Activated CD8-positive, alpha-beta memory T cell treated with anti-CD3 and anti-CD28 coated beads for 48 hours (primary cell): Measurements from ENCODE around the gene DDB1.

ENCODE experiments used
- DNase-seq, 3 experiments: peaks; one replicate each; pipeline ENCODE4 v3.0.0-alpha.2; 2020; ENCODE audit warnings: low read depth in 2 of 3, low spot score in 2 of 3

Gene DDB1

DNA sequence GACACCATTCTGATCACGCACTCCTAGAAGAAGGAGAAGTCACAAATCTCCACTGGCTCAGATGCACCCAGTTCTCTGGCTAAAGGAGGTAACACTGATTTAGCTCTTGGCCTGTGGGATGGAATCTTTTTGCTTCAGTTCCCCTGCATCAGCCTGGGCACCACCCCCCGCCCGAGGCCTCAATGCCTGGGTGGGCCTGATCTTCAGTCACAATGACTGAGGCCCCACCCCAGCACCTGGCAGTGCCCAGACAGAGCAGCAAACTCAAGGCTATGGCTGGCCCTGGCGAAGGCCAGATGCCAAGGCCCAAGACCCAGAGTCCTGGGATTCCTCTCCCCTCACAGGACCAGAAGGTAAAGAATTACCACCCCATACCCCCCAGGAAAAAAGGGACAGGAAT, 23.8 kb upstream of the DDB1 start:
- DNase-seq: no peak

DNA sequence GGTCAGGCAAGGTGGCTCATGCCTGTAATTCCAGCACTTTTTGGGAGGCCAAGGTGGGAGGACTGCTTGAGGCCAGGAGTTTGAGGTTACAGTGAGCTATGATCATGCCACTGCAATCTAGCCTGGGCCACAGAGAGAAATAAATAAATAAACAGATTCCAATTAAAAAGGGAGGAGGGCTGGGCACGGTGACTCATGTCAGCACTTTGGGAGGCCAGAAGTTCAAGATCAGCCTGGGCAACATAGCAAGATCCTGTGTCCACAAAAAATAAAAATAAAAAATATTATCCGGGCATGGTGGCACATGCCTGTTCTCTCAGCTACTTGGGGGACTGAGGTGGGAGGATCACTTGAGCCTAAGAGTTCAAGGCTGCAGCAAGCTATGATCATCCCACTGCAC, 21.3 kb upstream of the DDB1 start:
- no peak for DNase-seq

DNA sequence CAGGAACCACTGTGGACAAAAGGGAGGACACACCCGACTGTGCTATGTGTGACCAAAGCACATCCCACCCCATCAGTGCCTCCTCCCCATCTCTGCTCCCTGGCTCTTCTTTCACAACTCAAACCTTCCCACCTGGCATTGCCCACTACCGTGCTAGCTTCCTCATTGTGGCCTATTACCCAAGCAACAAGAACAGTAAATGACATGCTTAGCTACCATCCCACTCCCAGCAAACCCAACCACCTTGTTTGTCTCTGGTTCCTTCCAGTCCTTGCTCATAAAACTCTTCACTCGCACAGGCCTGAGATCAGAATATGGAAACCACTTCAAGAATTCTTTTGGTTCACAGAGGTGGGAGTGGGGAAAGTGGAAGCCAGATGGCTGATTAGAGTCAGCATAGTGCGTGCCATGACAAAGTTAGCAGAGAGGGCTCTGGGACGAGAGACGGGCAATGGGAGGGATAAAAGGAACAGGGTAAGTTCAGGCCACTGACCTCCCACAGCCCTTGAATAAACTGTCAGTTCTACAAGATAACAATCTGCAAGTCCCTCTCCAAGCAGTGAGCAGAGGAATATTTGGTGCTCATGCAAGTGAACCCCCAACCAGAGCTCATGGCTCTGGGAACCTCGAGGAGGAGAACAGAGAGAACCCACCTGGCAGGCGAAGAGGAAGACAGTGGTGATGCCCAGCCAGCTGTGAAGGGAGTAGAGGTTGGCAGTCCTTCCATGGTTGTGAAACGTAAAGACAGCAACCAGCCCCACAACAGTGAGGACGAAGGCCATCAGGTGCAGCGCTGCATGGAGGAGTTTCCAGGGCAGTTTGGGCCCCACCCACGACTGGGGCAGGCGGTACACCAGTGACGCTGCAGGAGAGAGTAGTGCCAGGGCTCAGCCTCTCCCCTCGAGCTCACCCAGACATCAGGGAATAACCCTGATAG, 20.5 kb upstream of the DDB1 start:
- DNase-seq: no peak

DNA sequence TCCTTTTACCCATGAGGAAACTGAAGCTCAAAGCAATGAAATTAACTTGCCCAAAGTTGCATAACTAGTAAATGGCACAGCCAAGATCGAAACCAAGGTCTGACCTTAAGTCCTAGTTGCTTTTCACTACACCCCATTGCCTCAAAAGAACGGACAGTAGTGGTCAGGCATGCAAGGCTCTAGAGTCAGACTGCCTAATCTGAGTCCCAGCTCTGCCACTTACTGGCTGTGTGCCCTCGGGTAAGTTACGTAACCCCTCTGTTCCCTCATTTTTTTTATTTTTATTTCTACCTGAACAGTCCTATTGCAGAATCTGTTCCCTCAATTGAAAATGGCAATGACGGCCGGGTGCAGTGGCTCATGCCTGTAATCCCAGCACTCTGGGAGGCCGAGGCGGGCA, 19.1 kb upstream of the DDB1 start:
- no peak for DNase-seq

DNA sequence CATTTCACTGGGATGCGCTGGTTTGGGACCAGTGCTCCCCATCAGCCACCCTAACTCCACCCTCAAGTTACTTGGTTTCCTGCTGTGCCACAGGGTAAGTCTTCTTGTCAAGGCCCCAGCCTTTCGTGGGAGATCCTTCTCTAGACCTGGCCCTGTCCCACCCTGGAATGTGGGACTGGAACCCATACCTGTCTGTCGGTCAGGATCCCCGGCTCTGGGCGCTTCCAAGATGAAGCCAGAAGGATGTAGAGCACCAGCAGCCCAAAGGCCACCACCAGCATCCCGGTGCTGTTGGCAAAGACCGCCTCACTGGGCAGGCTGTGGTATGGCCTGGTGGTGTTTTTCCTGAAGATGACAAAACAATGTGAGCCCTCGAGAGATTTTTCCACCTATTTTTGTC, 17.9 kb upstream of the DDB1 start:
- DNase-seq: no peak

DNA sequence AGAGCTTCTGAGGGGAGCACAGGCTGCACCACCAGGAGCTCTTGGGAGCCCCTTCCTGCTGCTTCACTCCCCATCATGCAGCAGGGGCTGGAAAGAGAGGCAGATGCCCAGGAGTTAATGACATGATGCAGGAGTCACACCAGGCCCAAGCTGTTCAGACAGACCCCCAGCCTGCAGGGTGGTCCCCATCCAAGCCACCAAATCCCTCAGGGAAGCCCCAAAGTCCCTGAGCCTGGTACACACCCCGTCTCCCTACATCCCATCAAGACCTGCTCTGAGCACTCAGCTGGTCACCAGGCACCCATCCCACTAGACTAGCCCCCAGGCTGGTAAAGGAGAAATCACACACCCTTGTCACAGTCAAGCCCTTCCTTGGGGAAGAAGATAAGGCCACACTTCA, 17.4 kb upstream of the DDB1 start:
- DNase-seq: no peak

DNA sequence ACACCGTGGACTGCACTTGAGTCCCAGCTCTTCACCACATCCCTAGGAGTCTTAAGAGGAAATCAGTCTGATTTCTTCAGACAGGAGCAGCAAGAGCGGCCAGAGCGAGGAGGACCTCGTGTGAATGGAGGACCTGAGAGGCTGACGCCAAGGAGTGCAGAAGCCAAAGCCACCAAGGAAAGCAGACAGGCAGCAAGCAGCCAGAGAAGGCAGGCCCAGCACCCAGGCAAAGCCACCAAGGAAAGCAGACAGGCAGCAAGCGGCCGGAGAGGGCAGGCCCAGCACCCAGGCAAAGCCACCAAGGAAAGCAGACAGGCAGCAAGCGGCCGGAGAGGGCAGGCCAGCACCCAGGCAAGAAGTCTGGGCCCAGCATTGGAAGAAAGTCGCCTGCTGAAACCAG, 17.0 kb upstream of the DDB1 start:
- no peak for DNase-seq

DNA sequence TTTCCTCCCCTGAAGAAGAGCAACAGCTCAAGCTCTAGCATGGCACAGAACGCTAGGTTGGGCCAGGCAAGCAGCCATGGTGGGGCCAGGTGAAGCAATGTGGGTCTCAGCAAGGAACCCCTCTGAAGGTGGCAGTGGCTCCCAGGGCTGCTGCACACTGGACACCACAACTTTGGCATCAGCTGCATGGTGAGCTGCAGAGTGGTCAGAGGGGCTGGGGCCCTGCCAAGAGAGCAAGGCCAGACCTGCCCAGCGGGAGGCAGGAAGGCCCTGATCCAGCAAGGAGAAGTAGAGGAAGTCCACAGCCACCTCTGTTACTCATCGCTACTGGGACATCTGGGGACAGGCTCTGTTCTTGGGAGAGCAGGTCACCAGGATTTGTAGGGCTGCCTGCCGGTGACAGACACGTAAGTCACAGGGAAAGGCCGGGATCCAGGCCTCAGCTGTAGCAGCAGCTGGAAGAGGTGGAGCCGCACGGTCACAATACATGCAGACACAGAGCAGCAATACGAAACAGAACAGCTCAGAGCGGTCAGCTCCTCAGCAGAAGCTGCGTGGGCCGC, 16.4 kb upstream of the DDB1 start:
- no peak for DNase-seq

DNA sequence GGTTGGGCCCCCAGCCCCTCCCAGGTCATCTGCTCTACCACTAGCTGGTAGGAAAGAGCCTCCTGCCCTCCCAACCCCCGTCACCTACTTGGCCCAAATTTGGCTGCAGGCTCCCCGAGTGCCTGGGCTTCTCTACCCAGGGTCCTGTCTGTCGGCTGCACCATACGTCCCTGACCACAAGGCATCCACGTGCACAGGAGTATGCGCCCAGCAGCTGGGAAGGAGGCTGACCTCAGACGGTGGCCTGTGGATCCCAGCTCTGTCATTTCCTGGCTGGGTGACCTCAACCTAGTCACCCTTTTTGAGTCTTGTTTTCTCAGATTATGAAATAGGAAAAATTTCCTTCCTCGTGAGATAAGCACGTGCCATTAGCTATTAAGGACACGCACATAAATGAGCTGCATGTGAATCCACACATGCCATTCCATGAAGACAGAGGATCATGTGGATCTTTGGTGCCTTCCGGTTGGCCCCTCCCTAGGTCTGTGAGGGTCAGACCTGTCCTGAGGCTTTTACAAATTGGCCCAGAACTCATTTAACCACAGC, 15.1 kb upstream of the DDB1 start:
- no peak for DNase-seq

DNA sequence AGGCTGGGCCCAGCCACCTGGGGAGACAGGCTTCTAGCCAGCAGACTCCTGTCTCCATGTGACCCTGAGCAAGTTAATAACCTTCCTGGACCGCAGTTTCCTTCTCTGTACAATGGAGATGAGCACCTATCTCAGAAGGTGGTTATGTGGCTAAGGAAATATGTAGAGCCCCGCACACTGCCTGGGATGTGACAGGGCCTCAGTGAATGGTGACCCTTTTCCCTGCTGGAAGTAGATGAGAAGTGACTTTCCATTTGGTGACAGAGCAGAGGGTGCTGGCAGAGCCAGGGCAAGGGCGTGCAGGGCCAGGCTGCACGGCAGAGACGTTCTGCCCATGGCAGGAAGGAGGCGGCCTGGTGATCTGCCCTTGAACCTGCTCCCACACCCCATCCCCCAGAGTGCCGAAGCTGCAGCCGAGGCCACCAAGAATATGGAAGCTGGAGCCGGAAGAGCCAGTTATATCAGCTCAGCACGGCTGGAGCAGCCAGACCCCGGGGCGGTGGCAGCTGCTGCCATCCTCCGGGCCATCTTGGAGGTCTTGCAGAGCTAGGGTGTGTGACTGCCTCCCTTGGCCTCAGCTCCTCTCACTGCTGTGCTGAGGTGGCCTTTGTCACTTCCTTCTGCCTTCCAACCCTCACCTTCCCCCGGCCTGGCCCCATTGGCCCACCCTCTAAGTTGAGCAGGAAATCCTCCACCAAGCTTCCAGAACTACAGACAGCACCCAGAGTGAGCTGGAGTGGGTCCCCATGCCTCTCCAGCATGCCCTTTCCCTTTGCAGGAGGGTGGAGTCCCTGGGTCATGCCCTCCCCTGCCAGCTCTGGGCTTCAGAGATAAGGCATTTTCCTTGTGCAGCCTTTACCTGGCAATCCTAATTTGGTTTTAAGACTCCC, 13.3 kb upstream of the DDB1 start:
- no peak for DNase-seq

DNA sequence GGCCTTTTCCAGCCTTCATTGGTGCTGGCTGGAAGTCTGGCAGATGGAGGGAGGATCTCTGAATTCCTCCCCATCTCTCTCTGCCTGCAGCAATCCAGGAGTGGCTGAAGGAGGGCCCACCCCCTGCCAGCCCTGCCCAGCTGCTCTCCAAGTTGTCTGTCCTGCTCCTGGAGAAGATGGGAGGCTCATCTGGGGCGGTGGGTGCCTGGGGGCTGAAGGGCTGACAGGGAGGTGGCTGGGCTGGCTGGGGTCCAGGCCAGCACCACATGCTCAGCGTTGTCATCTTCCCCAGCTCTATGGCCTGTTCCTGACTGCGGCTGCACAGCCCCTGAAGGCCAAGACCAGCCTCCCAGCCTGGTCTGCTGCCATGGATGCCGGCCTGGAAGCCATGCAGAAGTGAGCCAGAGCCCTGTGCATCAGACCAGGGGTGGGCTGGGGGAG, 12.3 kb upstream of the DDB1 start:
- no peak for DNase-seq

DNA sequence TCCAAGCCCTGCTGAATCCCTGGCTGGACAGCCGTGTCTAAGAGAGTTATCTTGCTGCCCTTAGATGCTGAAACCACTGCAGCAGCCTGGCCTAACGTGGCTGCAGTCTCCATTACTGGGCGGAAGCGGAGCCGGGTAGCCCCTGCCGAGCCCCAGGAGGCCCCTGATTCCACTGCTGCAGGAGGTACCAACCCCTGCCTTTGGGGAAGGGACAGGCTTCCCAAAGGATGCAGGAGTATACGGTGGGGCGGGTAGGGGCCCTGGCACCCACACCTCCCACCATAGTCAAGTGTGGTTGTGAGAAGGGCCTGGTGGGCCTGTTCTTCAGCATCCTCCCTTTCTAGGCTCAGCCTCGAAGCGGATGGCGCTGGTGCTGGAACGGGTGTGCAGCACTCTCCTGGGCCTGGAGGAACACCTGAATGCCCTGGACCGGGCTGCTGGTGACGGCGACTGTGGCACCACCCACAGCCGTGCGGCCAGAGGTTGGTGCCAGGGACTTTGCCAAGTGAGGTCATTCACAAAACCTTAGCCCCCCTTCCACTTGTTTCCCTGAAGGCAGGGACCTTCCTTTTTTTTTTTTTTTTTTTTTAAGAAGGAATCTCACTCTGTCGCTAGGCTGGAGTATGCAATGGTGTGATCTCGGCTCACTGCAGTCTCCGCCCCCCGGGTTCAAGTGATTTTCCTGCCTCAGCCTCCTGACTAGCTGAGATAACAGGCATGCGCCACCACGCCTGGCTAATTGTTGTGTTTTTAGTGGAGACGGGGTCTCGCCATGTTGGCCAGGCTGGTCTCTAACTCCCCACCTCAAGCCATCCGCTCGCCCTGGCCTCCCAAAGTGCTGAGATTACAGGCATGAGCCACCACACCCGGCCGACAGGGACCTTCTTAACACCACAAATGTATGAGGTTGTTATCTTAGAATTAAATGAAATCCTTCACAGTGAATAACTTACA, 11.2 kb upstream of the DDB1 start:
- no peak for DNase-seq

DNA sequence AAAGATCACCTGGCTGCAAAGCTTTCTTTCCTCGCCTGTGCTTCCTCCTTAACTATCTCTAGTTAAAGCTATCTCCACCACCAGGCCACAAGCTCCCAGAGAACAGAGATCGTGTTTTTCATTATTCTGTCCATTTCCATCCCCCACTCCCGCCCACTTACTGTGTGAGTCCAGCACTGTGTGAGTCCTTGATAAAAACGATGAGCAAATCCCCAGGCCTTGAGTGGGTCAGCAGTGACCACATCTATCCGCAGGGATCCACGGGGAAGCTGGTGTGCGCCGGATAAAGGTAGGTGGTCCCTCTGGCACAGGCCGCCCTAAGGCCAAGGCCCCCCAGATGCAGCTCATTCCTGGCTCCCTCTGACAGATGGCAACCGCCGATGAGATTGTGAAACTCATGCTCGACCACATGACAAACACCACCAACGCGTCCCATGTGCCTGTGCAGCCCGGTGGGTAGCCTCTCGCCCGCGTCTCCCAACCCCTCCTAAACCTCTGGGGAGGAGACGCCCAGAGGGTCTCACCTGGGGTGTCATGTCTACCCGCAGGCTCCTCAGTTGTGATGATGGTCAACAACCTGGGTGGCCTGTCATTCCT, 9.4 kb upstream of the DDB1 start:
- DNase-seq: no peak

DNA sequence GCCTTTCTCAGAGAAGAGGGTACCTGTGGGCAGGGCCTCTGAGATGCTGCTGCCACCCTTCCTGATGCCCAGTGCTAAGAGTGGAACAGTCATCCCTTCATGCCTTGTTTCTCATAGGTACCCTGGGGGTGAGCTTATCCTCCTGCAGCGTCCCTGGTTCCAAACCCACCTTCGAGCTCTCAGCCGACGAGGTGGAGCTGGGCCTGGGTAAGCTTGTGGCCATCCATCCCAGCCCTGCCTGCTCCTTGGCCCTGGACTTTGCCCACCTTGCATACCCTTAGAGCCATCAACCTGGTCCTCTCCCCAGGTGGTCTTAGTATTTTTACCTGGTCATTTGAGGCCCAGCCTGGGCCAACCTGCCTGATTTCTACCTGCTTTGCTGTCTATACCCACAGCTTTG, 8.8 kb upstream of the DDB1 start:
- DNase-seq: no peak

DNA sequence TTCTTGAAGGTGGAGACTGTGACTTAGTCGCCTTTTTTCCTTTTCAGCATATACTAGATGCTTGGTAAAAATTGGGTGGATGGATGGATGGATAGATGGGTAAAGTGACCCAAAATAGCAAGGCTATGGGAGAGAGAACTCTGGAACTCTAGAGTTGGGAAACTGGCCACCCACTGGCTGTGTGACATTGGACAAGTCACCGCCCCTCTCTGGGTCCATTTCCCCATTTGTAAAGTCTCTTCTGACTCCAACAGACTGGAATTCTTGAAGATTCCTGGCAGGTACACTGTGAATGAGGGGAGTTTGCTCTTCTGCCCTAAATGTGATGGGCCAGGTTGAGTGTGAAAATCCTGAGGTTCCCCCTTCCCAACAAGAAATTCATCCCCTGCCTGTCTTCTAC, 8.1 kb upstream of the DDB1 start:
- no peak for DNase-seq

DNA sequence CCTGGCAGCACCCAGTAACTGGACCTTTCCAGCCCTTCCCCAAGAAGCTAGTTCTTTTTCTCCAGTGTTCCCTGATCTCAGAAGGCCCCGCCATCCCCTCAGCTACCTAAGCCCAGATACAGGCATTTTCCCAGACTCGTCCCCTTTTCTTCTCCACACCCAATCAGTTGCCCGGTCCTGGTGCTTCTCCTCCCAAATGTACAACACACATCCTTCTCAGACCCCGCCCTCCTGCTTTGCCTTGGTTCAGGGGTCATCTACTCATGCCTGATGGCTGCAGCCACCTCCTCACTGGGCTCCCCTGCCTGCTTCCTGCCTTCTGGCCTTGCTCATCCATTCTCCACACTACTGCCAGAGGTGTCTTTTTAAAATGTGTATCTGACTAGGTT, 6.6 kb upstream of the DDB1 start:
- no peak for DNase-seq

DNA sequence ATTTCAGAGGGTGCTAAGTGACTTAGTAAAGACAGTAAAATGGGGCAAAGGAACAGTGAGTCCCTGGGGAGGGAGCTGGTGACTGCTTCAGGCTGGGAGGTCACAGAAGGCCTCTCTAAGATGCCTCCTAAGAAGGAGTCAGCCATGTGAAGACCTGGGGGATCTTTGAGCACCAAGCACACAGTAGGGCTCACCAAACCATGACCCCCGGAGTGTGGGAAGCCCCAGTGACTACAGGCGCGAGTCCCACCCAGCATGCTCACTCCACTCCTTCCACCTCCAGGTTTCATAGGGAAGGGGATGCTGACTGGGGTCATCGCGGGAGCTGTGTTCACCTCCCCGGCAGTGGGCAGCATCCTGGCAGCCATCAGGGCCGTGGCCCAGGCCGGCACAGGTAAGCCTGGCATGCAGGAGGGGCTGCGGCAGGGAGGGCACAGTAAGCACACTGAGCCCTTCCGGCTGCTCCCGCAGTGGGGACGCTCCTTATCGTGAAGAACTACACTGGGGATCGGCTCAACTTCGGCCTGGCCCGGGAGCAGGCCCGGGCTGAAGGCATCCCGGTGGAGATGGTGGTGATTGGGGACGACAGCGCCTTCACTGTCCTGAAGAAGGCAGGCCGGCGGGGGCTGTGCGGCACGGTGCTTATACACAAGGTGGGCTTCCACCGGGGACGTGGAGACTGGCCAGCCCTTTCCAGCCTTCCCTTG, 6.0 kb upstream of the DDB1 start:
- no peak for DNase-seq

DNA sequence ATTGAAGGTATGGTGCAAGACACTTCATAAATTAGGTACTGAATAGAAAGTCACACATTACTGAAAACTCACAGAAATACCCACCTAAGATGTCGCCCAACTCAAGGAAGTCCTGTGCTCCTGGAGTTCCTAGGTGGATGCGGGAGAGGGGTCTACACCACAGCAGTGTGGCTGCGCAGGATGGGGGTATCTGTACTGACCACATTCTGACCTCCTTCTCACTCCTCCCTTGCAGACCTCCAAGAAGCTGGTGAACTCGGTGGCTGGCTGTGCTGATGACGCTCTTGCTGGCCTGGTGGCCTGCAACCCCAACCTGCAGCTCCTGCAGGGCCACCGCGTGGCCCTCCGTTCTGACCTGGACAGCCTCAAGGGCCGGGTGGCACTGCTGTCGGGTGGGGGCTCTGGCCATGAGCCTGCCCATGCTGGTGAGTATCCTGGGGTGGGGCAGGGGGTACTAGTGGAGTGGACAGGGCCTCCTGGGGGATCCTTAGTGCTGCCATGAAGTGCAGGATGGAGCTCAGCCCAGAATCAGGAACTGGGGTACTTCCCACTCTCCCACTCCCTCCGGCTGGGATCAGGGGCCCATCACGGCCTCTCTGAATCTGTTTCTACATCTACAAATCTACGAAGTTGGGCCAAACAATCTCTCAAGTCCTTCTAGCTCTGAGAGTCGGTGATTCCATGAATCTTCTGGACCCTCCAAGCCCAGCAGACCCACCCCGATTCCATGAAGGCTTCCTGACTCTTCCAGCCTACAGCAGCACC, 5.0 kb upstream of the DDB1 start:
- no peak for DNase-seq
